Small intestine (tissue), 7 donors: Measurements from ENCODE around the gene KCNJ18. TPM values are rescaled to one million over a fixed set of nuclear protein-coding genes. Genes with fewer than 3 reads are reported as not detected.
"Not testable (repeated sequence)": the region's sequence is repeated elsewhere in the genome, so short reads cannot be mapped to it uniquely, and the experiment has no call there.

Source experiments
- DNase-seq, 2 donors: peaks; one replicate each; pipeline versions ENCODE4 v3.0.0 to v3.0.0-alpha.2; 2013
- FAIRE-seq: peaks from 2 replicates; lab custom pipeline; 2012; peaks lifted over from hg19 to GRCh38; lab: Jason Lieb, UNC
- H3K27ac ChIP-seq, 3 donors: one replicate each; pipeline ENCODE4 v1.5.1; 2013; ENCODE audit warnings: low read length in 2 of 3, mild to moderate bottlenecking in 2 of 3, control low read depth in 1 of 3, inconsistent platforms in 1 of 3, low read depth in 1 of 3, moderate library complexity in 1 of 3
- H3K27me3 ChIP-seq, 3 donors: one replicate each; pipeline ENCODE4 v1.6.1; 2013; ENCODE audit warnings: low read length in 3 of 3, inconsistent platforms in 1 of 3; ENCODE audit not compliant: control insufficient read depth in 3 of 3, insufficient read depth in 3 of 3
- H3K36me3 ChIP-seq, 3 donors: one replicate each; pipeline ENCODE4 v1.6.1; 2013; ENCODE audit warnings: low read length in 3 of 3, inconsistent platforms in 1 of 3, low read depth in 1 of 3, mild to moderate bottlenecking in 1 of 3, moderate library complexity in 1 of 3; ENCODE audit not compliant: control insufficient read depth in 3 of 3, insufficient read depth in 2 of 3
- H3K4me1 ChIP-seq, 3 donors: one replicate each; pipeline ENCODE4 v1.6.1; 2013; ENCODE audit warnings: low read length in 2 of 3, inconsistent platforms in 1 of 3, low read depth in 1 of 3, mild to moderate bottlenecking in 1 of 3, moderate library complexity in 1 of 3; ENCODE audit not compliant: control insufficient read depth in 3 of 3, insufficient read depth in 2 of 3
- H3K4me3 ChIP-seq, 3 donors: one replicate each; pipeline ENCODE4 v1.5.1; 2013; ENCODE audit warnings: low read length in 3 of 3, control low read depth in 1 of 3, inconsistent platforms in 1 of 3, low read depth in 1 of 3, mild to moderate bottlenecking in 1 of 3, moderate library complexity in 1 of 3
- H3K9me3 ChIP-seq, 2 donors: one replicate each; pipeline ENCODE4 v1.6.1; 2013; ENCODE audit warnings: low read depth in 1 of 2, low read length in 1 of 2; ENCODE audit not compliant: control insufficient read depth in 2 of 2, insufficient read depth in 1 of 2
- WGBS, 3 donors: extraction: QIAGEN DNeasy Blood & Tissue Kit; methylation state at CpG; one replicate each; pipeline ENCODE4 v1.1.7; 2013; 5-methylcytosine and 5-hydroxymethylcytosine counted together
- polyA plus RNA-seq, 4 donors: library from polyadenylated mRNA; stranded (reverse) in 3 of 4; unstranded in 1 of 4; fragments of 200-250 nt in 3 of 4; fragments of 120-200 nt in 1 of 4; gene quantifications; one replicate each; pipeline versions ENCODE4 v1.2.1 to v1.2.3, GENCODE V29; 2013
- donor health status: healthy with polysubstance abuse.
- donor health status: control.
- donor health status: control.
- donor health status: Bipolar disorder and iron deficiency.
- donor health status: healthy.

KCNJ18 gene
- polyA plus RNA-seq, 4 donors: not detected

DNA sequence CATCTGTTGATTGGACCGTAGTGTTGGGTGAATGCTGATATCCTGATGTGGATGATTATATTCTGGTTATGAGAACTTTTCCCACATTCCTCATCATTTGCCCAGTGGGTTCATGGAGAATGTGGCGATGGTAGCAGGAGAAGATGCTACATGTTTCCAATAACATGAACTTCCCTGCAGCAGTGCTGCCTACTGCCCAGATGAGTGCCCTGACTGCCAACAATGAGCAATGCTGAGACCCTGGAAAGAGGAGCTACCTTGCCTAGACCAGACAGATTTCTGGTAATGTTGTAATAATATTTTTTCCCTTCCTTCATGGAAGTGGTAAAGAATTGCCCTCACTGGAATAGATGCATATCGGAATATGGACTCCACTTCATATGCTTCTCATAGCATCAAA lies 29.2 kb upstream of the KCNJ18 start:
- H3K9me3 ChIP-seq: peaks cover 0 to 23% of the 10 kb centered on the region in 2 donors
- 73 to 75% (median 75%) methylated on average over 3 of the region's 3 CpGs for WGBS, 3 donors
- not testable (repeated sequence) for H3K27me3 ChIP-seq, H3K4me1 ChIP-seq, DNase-seq, H3K36me3 ChIP-seq, H3K27ac ChIP-seq, H3K4me3 ChIP-seq, FAIRE-seq

GRCh38 chr17:21663614-21664474 lies 28.5 kb upstream of the KCNJ18 start:
- FAIRE-seq, H3K4me3 ChIP-seq: not testable (repeated sequence)

GRCh38 chr17:21665171-21665570 lies 27.2 kb upstream of the KCNJ18 start:
- H3K36me3 ChIP-seq, H3K4me3 ChIP-seq, DNase-seq, FAIRE-seq, H3K27me3 ChIP-seq, H3K4me1 ChIP-seq, H3K27ac ChIP-seq: not testable (repeated sequence)
- peaks cover 0 to 30% of the 10 kb centered on the region in 2 donors for H3K9me3 ChIP-seq
- 69 to 79% (median 73%) methylated on average over 1 of the region's 1 CpG for WGBS, 3 donors

More at GRCh38 chr17:21663614-21664474, 28.5 kb upstream of the KCNJ18 start:
- not testable (repeated sequence) for H3K36me3 ChIP-seq, H3K27ac ChIP-seq, H3K27me3 ChIP-seq, H3K4me1 ChIP-seq, DNase-seq
- H3K9me3 ChIP-seq: peaks cover 0 to 26% of the 10 kb centered on the region in 2 donors
- 60 to 72% (median 66%) methylated on average over 7 of the region's 7 CpGs for WGBS, 3 donors

- not testable (repeated sequence) for H3K4me3 ChIP-seq, H3K27me3 ChIP-seq, DNase-seq, H3K27ac ChIP-seq, FAIRE-seq, H3K4me1 ChIP-seq, H3K36me3 ChIP-seq
- 33 to 57% (median 48%) methylated on average over 2 of the region's 2 CpGs for WGBS, 3 donors
- peaks cover 0 to 33% of the 10 kb centered on the region in 2 donors for H3K9me3 ChIP-seq
Measured at GRCh38 chr17:21665935-21666493, 26.3 kb upstream of the KCNJ18 start.

- H3K4me1 ChIP-seq, H3K27me3 ChIP-seq, H3K4me3 ChIP-seq, H3K36me3 ChIP-seq, DNase-seq, FAIRE-seq, H3K27ac ChIP-seq: not testable (repeated sequence)
- WGBS, 3 donors: 40 to 53% (median 46%) methylated on average over 3 of the region's 3 CpGs
- H3K9me3 ChIP-seq: peaks cover 0 to 33% of the 10 kb centered on the region in 2 donors
Measured at GRCh38 chr17:21666711-21667412, 25.5 kb upstream of the KCNJ18 start.

- WGBS, 3 donors: 44 to 53% (median 47%) methylated on average over 7 of the region's 7 CpGs
- FAIRE-seq, DNase-seq, H3K27ac ChIP-seq, H3K27me3 ChIP-seq, H3K36me3 ChIP-seq, H3K4me1 ChIP-seq, H3K4me3 ChIP-seq: not testable (repeated sequence)
- H3K9me3 ChIP-seq: peaks cover 0 to 33% of the 10 kb centered on the region in 2 donors
Measured at GRCh38 chr17:21667413-21668117, 24.8 kb upstream of the KCNJ18 start.

GRCh38 chr17:21668118-21668488 lies 24.2 kb upstream of the KCNJ18 start:
- H3K27me3 ChIP-seq, H3K4me1 ChIP-seq, H3K27ac ChIP-seq, FAIRE-seq, H3K4me3 ChIP-seq, DNase-seq, H3K36me3 ChIP-seq: not testable (repeated sequence)
- H3K9me3 ChIP-seq: peaks cover 0 to 32% of the 10 kb centered on the region in 2 donors
- 55 to 77% (median 60%) methylated on average over 3 of the region's 3 CpGs for WGBS, 3 donors
